Esophagus muscularis mucosa (tissue), 4 donors: ENCODE data around the gene LCORL.

ENCODE experiments used
- CTCF ChIP-seq, 3 experiments: fragments of 200-600 bp in 2 of 3; fragments of 450-650 bp in 1 of 3; sonication (generic) in 2 of 3; IDR thresholded peaks; one replicate each; pipeline ENCODE4 v1.5.1; 2017 to 2019; ENCODE audit warnings: antibody characterized with exemption in 3 of 3, mild to moderate bottlenecking in 2 of 3, moderate library complexity in 1 of 3
- EP300 ChIP-seq: sonication (generic); formaldehyde crosslinking; IDR thresholded peaks from one replicate; pipeline ENCODE4 v1.6.1; 2017; ENCODE audit warnings: antibody characterized with exemption
- POLR2A ChIP-seq: fragments of 450-650 bp; IDR thresholded peaks from one replicate; pipeline ENCODE4 v1.6.1; 2017; ENCODE audit warnings: antibody characterized with exemption, moderate library complexity, mild to moderate bottlenecking, low read depth
- POLR2AphosphoS5 ChIP-seq, 2 donors: sonication (generic); formaldehyde crosslinking; IDR thresholded peaks; one replicate each; pipeline ENCODE4 v1.6.1; 2017; ENCODE audit warnings: antibody characterized with exemption in 2 of 2

GRCh38 chr4:17876943-17877342 is 144.6 kb downstream of the LCORL start:
- TF ChIP-seq CTCF (IDR thresholded peaks at IDR 0.05) (no peak), POLR2A (no peak), POLR2AphosphoS5 (IDR thresholded peaks at IDR 0.05) (no peak), EP300 (no peak)
